ENCODE data around the gene NHSL2.

The NHSL2 gene

GRCh38 chrX:71992711-71993110 is 82.1 kb downstream of the NHSL2 start:
- peak; percentile 66 for DNase-seq

GRCh38 chrX:71993371-71993770 is 82.7 kb downstream of the NHSL2 start:
- DNase-seq, result no peak

- no peak for DNase-seq
These were observed 84.0 kb downstream of the NHSL2 start for GRCh38 chrX:71994601-71995000.

GRCh38 chrX:71995122-71995521 is 84.5 kb downstream of the NHSL2 start:
- DNase-seq, result no peak

- DNase-seq, result no peak
These were observed 85.5 kb downstream of the NHSL2 start for GRCh38 chrX:71996136-71996535.

- DNase-seq, result no peak
These were observed 86.2 kb downstream of the NHSL2 start for GRCh38 chrX:71996826-71997225.

- no peak for DNase-seq
These were observed 86.7 kb downstream of the NHSL2 start for GRCh38 chrX:71997320-71997719.

- no peak for DNase-seq
These were observed 88.3 kb downstream of the NHSL2 start for GRCh38 chrX:71998836-71999509.

- no peak for DNase-seq
These were observed 88.9 kb downstream of the NHSL2 start for GRCh38 chrX:71999535-71999934.

- DNase-seq, result no peak
These were observed 90.8 kb downstream of the NHSL2 start for GRCh38 chrX:72001471-72001870.

GRCh38 chrX:72001906-72002305 is 91.3 kb downstream of the NHSL2 start:
- DNase-seq, result no peak

- DNase-seq, result no peak
These were observed 92.2 kb downstream of the NHSL2 start for GRCh38 chrX:72002875-72003274.

- no peak for DNase-seq
These were observed 93.4 kb downstream of the NHSL2 start for GRCh38 chrX:72003811-72004750.

- DNase-seq, result no peak
These were observed 94.4 kb downstream of the NHSL2 start for GRCh38 chrX:72005046-72005445.

- DNase-seq, result no peak
These were observed 95.8 kb downstream of the NHSL2 start for GRCh38 chrX:72006461-72006860.

GRCh38 chrX:72009731-72010130 is 99.1 kb downstream of the NHSL2 start:
- no peak for DNase-seq

GRCh38 chrX:72011734-72012133 is 101.1 kb downstream of the NHSL2 start:
- no peak for DNase-seq

GRCh38 chrX:72015383-72015782 is 104.7 kb downstream of the NHSL2 start:
- DNase-seq, result no peak

GRCh38 chrX:72016881-72017783 is 106.5 kb downstream of the NHSL2 start:
- DNase-seq, result no peak

- DNase-seq, result peak; percentile 86
These were observed 107.8 kb downstream of the NHSL2 start for GRCh38 chrX:72018277-72019112.

- DNase-seq, result no peak
These were observed 108.8 kb downstream of the NHSL2 start for GRCh38 chrX:72019487-72019886.

GRCh38 chrX:72020204-72020603 is 109.6 kb downstream of the NHSL2 start:
- no peak for DNase-seq
